SHP77 treated with DMSO at 0.1 percent for 48 hours (cell line): ENCODE measurements around the gene DEPDC1B.
"Not testable (repeated sequence)": the region's sequence is repeated elsewhere in the genome, so short reads cannot be mapped to it uniquely, and the experiment has no call there.

Experiments used
- DNase-seq: peaks from one replicate; lab custom pipeline; 2025; lab: John Stamatoyannopoulos, UW

DEPDC1B gene

DNA sequence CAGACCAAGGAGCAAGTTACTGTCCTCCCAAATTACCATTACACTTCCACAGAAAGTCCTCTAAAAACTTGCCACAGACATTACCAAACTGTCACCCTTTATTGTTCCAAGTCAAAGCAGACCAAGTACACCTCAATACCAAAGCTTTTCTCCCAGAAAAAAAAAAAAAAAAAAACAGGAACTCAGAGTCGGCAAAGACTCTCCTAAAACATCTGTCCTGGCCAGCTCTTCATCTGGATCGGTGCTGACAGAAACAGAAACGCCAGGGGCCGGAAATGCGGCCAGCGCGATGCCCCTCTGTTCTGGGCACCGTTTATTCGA is 718 bp downstream of the DEPDC1B start:
- DNase-seq: no peak

DNA sequence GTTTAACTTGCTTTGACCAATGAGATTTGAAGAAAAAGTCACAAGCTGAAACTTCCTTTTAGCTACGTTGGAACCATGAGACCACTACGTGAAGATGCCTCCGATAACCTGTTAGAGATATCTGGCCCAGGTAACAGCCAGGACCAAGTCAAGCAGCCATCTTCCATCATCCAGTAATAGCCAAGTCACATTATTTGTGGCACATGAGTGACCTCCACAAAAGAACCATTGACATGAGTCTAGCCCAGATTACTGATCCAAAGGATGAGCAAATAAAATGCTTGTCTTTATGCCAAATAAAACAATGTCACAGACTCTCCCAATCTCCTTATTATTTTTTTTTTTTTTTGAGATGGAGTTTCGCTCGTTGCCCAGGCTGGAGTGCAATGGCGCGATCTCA is 1.6 kb downstream of the DEPDC1B start:
- no peak for DNase-seq

DNA sequence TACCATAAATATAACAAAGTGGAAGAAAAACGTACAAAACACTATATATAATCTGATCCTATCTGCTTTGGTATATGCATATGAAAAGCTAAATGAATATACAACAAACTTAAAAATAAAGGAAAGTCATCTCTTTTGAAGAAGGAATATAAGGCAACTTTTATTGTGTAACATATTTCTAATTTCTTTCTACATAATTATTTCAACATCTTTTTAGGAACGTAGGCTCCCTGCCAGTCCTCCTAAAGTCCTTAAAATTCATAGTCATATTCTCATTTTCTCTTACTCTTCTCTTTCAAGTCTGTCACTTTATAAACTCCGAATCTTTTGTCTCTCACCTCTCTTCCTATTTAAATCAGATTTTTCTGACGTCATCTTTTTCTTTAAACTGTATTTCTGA is 9.6 kb downstream of the DEPDC1B start:
- DNase-seq: no peak

DNA sequence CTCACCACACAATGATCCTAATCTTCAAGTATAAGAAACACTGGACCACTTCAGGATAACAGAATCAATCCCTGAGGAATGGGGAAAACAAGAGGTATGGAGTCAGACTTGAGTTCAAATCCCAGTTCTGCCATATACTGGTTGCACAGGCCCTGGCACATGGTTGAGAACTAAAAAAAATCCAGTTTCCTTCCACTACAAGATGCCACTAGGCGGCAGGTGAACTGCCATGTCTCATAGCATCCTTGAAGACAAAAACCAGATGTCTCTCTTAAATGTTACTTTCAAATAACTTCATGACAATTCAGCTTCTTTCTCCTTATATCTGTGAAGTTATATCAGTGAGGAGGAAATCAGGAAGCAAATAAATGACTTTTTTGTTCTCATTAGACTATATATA is 11.0 kb downstream of the DEPDC1B start:
- no peak for DNase-seq

DNA sequence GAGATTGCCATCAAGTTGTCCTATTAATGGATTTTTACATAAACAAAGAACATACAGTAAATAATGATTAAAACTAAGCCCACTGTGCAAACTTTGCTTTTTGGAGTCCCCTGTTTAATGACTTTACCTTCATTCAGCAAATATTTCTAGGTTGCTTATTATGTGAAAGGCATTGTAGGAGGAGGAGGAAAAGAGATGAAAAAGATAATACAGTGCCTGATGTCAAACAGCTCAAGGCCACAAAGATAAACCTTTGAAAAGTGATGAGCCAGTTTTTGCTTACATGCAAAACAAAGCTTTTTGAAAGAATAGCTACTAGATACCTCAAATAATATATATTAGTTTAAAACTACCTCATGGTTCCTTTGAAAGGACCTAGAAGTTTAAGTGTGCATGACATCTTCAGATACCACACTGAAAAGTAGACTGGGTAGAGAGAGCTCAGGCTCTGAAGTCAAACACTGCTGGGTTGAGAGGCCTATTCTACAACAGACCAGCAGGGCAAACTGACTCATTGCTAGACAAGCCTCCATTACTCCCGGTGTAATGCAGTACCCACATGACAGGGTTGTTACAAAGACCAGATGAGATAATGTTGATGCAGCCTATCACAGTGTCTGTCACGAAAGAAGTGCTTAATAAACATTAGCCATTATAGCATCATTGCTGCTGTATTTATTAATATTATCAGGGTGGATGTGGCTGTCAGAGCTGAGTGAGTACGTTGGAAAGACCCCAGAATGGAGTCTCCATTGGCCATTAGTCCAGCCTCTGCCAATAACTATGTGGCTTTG is 11.8 kb downstream of the DEPDC1B start:
- no peak for DNase-seq

DNA sequence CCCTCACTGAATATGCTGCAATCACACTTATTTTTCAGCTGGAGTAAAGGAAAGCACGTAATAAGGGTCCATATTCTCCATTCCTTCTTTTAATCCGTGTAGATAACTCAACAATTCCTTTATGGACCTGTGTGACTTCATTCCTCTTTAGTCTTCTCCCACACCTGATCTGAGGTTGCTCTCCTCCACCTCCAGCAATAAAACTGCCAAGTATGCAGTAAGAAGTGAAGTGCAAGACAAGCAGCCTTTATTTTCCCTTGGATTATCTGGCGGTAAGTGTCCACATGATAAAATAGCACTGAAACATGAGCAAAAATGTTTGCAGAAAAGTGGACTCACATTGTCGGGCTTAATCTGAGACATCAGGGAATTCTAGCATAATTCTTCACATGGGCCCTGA is 13.8 kb downstream of the DEPDC1B start:
- no peak for DNase-seq

DNA sequence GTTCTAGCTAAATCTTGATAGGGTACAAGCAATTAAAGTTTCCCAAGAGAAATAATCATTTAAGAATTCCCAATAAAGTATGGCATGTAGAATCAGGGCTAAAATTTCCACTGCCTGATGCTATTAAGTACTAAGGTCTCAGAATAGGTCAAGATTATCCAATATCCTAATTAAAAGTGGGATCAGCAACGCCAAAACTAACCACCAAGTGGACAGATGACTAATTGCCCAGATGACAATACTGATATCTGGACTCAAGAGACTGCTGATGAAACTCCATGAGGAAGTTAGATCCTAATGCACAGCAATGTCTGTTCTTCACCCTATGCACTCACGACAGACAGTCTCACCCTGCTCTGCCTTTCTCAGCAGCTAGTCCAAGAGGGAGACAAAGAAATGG is 14.3 kb downstream of the DEPDC1B start:
- no peak for DNase-seq

DNA sequence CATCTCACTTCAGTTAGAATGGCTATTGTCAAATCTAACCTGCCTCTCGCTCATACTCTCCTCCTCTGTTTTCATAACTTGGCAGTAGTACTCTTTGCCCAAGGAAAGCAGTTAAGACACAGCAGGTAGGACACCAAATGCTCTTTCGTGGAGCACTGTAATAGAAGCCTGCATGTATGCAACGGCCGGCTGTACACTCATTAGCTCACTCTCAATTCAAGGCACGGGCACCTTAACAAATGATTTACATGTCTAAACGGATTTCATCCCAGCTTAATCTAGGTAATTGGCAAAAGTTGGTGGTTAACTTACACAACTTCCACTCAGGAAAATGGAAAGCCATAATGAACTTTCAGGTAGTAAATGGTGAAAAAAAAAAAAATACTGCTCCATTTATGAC is 14.9 kb downstream of the DEPDC1B start:
- DNase-seq: no peak

DNA sequence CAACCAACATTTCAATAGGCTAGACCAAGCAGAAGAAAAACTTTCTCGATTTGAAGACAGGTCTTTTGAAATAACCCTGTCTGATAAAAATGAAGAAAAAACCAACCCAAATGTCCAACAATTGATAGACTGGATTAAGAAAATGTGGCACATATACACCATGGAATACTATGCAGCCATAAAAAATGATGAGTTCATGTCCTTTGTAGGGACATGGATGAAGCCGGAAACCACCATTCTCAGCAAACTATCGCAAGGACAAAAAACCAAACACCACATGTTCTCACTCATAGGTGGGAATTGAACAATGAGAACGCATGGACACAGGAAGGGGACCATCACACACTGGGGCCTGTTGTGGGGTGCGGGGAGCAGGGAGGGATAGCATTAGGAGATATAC is 18.0 kb downstream of the DEPDC1B start:
- DNase-seq: not testable (repeated sequence)

DNA sequence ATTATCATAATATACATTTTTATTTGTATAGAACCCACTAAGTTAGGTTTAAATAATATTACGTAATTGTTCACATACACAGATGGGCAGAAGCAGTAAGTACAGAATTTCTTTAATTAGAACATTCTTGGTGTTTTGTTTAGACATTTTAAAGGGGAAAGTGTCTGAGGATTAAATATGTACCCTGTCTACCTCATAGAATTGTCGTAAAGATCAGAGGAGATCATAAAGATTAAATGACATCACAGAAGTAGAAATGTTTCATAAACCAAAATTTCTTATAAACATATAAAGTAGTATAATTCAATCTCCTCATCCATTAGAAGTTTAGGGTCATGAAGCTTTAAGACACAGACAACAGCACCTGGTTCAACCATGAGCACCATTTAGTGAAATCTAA is 20.1 kb downstream of the DEPDC1B start:
- no peak for DNase-seq

DNA sequence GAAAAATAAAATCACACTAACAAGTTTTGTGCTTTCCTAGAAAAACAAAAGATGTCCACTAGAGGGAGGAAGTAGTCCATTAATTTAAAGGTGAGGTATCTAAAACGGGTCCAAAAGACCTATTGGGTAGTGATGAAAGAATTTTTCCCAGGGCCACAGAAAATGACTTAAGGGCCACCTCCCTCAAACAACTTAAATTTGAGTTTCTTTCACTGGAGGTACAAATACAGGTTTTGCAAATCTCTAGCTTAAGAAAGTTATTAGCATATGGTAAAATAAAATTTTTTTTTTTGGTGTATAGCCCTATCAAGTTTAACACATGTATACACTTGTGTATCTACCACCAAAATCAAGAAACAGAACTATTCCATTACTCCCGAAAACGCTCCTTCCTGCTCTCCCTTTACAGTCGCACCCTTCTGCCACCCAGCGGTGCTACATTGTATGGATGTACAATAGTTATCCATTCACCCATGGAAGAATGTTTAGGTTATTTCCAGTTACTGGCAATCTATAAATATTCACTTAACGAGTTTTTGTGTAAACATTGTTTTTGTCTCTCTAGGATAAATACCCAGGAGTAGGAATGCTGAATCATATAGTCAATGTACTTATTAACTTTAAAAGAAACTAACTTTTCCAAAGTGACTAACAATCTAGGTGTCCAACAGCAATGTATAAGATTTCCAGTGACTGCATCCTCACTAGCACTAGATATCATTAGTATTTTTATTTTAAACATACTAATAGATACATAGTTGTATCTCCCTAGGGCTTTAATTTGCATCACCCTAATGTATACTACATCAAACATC is 21.9 kb downstream of the DEPDC1B start:
- DNase-seq: no peak

DNA sequence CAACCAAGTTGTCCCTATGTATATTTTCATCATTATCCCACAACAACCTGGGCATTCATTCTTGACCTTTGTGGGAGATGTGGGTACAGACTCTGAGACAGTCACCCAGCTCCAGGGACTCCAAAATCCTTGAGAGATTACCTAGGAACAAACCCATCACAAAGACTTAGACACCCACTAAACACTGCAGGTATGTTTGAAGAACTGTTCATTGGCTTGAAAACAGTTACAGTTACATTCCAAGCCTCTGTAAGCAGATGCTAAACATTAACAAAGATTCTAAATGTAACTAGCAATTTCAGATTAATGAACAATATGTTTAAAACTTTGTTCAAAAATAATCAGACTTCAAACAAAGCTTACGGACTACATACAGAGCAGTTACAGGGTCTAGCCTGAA is 24.7 kb downstream of the DEPDC1B start:
- DNase-seq: no peak

DNA sequence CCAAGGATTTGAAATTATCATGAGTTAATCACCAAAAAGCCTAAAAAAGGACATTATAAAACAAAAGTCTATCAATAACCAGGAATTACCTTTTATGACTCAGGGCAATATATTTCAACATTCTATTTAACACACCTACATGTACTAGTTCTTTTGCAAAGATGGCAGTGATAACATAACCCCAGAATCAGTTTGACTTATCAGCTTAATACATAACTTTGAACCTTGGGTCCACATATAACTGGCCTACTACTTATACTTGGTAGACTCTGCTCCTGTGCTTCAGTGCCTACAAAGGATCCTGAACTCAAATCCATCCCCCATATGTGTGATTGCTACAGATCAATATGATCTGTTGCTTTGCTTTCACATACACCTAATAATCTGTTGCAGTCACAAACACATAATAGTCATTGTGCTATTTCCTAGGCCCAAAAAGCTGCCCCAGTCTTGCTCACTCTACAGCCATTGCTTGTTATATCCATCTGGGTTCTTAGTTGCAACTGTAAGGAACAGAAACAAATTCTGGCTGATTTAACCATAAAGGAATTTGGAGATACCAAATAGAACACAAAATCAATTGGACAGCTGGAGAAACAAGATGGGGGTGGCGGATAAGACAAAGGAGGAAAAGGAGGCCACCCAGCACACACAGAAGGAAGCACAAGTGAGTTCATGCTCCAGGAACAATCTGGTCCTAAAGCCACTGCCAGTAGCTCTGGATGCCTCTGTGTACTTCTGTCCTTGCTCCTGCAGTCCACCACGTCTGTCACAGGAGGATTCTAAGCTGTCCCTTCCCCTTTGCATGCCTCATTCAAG is 25.5 kb downstream of the DEPDC1B start:
- no peak for DNase-seq

DNA sequence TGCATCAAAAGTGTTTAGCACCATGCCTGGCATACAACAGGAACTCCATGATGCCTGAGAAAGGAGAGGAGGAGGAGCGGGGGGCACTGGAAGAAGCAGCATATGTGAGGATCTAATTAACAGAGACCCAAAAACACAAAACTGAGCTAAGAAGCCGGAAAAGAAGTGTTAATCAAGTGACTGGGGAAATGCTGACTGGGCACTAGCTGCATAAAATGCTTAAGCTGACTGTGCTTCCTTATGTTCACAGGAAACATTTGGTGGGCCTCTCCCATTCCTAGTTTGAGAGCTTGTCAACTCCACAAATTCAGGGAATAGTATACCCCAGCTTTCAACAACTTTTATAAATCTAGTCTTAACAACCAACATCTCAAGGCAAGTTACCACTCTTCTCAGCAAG is 26.6 kb downstream of the DEPDC1B start:
- DNase-seq: no peak

DNA sequence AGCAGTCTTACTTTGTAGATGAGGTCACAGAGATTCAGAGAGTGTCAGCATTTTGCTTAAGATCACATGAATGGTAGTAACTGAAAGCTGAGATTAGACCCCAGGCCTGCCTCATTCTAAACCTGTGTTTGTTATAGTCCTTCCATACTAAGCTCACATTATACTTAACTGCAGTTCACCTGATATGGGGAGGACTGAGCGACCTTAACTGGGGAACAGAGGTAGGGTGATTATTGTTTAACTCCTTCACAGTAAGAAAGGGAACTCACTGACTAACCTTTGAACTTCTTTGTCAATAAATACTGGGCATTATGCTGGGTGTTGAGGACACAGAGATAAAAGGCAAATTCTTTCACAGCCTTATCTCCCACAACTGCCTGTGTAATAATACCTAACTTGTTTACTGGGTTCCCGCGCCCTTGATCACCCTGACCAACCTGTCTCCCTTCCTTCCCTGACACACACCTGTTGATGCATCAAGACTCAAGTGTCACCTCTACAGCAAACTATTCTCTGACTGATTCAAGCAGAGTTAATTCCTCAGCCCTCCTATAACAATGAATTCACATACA is 27.2 kb downstream of the DEPDC1B start:
- DNase-seq: no peak

DNA sequence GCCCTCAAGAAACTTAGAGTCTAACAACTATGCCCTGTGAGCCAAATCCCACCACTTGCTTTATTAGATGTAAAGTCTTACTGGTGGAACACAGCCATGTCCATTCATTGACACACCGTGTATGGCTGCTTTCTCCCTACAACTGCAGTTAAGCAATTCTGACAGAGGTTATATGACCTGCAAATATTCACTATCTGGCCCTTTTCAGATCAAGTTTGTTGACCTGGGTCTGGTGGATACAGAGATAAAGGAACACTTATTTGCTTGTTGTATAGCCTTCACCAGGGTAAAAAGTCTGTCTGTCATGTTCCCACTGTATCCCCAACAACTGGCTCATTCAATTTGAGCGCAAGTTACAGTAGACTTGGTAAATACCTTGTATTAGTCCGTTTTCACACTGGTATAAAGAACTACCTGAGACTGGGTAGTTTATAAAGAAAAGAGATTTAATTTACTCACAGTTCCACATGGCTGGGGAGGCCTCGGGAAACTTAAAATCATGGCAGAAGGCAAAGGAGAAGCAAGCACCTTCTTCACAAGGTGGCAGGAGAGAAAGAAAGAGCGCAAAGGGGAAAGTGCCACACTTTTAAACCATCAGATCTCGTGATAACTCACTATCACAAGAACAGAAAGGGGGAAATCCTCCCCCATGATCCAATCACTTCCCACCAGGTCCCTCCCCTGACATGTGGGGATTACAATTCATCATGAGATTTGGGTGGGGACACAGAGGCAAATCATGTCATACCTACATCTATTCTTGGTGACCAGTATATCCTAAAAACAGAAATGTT is 27.9 kb downstream of the DEPDC1B start:
- DNase-seq: no peak

DNA sequence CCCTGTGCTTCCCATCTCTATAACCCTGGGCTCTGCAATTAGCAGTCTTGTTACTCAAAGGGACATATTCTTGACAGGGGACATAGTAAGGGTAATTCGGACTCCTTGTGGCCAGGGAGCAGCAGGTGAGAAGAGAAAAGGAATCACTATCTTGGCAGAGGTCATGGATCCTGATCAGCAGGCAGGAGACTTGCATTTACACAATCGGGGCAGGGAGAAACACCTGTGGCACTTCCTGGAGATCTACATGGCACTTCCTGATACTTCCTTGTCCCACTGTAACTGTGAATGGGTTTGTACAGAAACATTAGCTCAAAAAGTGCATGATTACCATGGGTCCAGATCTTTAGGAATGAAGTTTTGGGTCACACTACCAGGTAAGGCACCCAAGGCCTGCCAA is 29.2 kb downstream of the DEPDC1B start:
- no peak for DNase-seq

DNA sequence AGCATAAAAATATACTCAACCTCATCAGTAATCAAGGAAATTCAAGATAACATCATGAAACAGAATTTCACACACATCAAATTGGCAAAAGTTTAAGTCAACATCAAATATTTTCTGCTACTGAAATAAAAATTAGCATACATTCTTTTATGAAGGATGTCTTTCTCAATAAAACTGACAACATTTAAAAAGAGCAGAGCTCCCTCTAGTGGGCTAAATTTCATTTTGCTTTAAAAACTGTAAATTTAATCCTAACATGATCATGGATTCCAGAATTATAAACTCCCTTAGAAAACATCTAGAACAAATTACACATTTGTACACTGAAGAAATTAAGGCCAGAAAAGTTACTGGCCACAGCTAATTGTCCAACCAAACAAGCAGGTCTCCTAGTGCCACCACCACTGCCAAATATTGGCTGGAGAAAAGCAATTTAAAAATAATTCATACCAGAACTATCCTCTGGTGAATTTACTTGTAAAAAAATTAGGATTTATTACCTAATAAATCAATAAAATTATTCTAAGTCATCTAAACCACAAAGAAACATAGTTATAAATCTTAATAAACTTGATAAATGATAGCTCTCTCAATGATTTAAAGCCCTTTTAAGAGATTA is 31.2 kb downstream of the DEPDC1B start:
- DNase-seq: no peak

DNA sequence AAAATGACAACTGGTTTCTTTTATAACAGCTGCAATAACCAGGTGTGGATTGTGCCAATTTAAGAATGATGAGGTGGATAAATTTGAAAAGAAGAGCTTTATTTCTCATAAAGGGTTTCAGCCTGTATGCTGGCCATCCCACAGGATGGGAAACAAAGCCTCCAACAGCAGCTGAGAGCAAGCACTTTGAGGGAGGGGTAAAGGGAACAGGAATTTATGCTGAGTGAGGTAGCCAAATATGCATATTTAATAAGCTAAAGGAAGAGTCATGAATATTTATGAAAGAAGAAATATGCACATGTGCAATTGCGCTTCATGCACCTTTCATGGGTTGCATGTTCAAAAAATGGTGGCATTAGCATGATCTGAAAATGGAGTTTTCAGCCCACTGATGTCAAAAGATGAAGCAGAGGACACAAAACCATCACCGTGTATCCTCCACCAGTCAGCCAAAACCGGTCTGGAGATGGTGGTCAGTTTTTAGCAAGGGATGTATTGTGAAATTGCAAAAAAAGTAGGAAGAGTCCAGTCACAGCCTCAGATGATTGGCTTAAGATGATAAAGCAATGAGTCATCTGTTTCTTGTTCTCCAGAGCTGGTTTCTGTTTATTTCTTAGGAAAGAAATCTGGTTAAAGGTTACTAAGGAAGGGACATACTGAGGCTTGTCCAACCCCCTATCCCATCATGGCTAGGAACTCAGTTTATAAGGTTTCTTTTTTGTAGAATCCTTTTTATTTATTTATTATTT is 47.9 kb downstream of the DEPDC1B start:
- no peak for DNase-seq

DNA sequence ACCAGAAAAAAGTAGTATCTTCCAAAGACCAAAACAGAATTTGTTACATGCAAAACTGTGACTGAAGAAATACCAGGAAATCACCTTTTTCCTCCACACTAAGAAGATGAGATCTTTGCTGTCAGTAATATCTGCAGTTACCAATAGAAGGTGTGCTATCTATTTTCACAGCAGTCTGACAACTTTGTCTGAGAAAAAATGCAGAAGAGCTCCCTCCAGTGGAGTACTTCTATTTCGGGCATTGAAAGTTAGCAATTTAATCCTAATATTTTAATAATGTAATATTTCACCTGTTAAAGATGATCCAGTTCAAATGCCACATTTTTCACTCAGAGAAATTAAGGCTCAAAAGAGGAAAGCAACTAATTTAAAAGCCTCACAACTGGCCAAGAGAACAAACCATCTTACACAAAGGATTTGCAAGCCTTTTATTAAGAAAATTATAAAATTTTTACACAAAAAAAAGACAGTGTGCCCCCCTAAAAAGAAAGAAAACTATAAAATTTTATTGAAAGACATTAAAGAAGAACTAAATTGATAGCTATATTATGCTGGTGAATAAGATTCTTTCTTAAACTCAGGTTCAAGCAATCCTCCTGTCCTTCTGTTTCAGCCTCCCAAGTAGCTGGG is 50.6 kb downstream of the DEPDC1B start:
- no peak for DNase-seq
